HFFc6 (cell line): ENCODE measurements around the gene NPIPB2. TPM values are rescaled to one million over a fixed set of nuclear protein-coding genes. Genes with fewer than 3 reads are reported as not detected.

ENCODE experiments used
- DNase-seq: peaks from one replicate; pipeline ENCODE4 v3.0.0-alpha.2; 2018
- H3K27ac Mint-ChIP-seq: 2 replicates; pipeline ENCODE4 v1.8.0; 2020; ENCODE audit warnings: mild to moderate bottlenecking, mixed read lengths
- H3K27me3 Mint-ChIP-seq: 2 replicates; pipeline ENCODE4 v1.8.0; 2021; ENCODE audit warnings: mild to moderate bottlenecking, moderate library complexity, mixed read lengths; ENCODE audit not compliant: insufficient read depth
- H3K36me3 Mint-ChIP-seq: 2 replicates; pipeline ENCODE4 v1.8.0; 2021; ENCODE audit warnings: low read depth, mixed read lengths
- H3K4me1 Mint-ChIP-seq: 2 replicates; pipeline ENCODE4 v1.8.0; 2020; ENCODE audit warnings: low read depth, mixed read lengths
- H3K4me3 Mint-ChIP-seq: 2 replicates; pipeline ENCODE4 v1.8.0; 2020; ENCODE audit warnings: mild to moderate bottlenecking, moderate library complexity, mixed read lengths
- H3K9me3 Mint-ChIP-seq: 2 replicates; pipeline ENCODE4 v1.8.0; 2020; ENCODE audit warnings: mild to moderate bottlenecking, mixed read lengths
- total RNA-seq, 6 experiments: library from RNA; stranded (reverse); fragmentation: NEBNext Ultra II Directional; extraction: Animal tissue kit (Norgen Biotek cat#: 25700); gene quantifications; 2 replicates in 1 of 6; 3 replicates in 5 of 6; pipeline ENCODE4 v1.2.3, GENCODE V29; 2021
- TF ChIP-seq, protein P1 (sequence below): fragments of 200-600 bp; sonication (generic); IDR thresholded peaks from 2 replicates; pipeline ENCODE4 v1.5.0; 2021; ENCODE audit warnings: antibody characterized with exemption, mild to moderate bottlenecking

NPIPB2 gene
- total RNA-seq, 6 experiments from 2014 or later, result 4.4 to 6.8 (median 4.9) TPM

DNA sequence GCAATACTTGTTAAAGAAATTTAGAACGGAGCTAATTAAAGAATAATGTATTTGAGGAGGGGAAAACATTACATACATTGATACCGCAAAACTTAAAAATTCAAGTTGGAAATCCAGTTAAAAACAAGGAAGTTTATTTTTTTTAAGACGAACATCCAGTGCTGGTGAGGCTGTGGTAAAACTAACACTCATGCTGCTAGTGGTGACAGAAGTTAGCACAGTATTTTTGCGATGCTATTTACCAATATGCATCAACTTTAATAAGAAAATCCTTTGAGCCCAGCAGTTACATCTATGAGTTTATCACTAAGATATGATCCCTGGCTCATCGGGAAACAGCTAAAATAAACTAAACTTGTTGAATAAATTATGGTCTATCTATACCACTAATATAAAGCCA lies 57.8 kb downstream of the NPIPB2 start:
- H3K27ac Mint-ChIP-seq, result no peak overlapping the region

DNA sequence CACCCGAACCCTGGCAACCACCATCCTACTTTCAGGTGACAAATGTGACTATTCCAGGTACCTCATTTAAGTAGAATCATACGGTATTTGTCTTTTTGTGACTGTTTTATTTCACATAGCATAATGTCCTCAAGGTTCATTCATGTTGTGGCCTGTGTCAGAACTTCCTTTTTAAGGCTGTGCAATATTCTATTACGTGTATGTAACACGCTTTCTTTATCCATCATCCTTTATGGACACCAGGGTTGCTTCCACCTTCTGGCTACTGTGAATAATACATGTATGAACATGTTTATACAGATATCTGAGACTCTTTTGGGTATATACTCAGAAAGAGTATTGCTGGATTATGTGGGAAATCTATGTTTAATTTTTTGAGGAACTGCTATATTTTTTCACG lies 61.8 kb downstream of the NPIPB2 start:
- no peaks in the 10 kb centered on the region; the same call in 1 of the 2 replicates for H3K27me3 Mint-ChIP-seq
- peaks cover 7% of the 10 kb centered on the region for H3K4me1 Mint-ChIP-seq
- TF ChIP-seq, protein P1, sequence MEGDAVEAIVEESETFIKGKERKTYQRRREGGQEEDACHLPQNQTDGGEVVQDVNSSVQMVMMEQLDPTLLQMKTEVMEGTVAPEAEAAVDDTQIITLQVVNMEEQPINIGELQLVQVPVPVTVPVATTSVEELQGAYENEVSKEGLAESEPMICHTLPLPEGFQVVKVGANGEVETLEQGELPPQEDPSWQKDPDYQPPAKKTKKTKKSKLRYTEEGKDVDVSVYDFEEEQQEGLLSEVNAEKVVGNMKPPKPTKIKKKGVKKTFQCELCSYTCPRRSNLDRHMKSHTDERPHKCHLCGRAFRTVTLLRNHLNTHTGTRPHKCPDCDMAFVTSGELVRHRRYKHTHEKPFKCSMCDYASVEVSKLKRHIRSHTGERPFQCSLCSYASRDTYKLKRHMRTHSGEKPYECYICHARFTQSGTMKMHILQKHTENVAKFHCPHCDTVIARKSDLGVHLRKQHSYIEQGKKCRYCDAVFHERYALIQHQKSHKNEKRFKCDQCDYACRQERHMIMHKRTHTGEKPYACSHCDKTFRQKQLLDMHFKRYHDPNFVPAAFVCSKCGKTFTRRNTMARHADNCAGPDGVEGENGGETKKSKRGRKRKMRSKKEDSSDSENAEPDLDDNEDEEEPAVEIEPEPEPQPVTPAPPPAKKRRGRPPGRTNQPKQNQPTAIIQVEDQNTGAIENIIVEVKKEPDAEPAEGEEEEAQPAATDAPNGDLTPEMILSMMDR, result 0 out of 2 replicates have a peak, but pooled peaks have one; percentile 11
- no peak overlapping the region for H3K4me3 Mint-ChIP-seq
- no peaks in the 10 kb centered on the region for H3K9me3 Mint-ChIP-seq
- no peak for DNase-seq
- peaks cover 13% of the 10 kb centered on the region for H3K36me3 Mint-ChIP-seq
- no peak overlapping the region for H3K27ac Mint-ChIP-seq

More for the DNA sequence above, 57.8 kb downstream of the NPIPB2 start:
- DNase-seq, result no peak
- Mint-ChIP-seq H3K4me3 (no peak overlapping the region), H3K36me3 (peaks cover 25% of the 10 kb centered on the region), H3K9me3 (no peaks in the 10 kb centered on the region), H3K27me3 (no peaks in the 10 kb centered on the region; the same call in 1 of the 2 replicates), H3K4me1 (no peaks in the 10 kb centered on the region)
- TF ChIP-seq, protein P1, result no peak

DNA sequence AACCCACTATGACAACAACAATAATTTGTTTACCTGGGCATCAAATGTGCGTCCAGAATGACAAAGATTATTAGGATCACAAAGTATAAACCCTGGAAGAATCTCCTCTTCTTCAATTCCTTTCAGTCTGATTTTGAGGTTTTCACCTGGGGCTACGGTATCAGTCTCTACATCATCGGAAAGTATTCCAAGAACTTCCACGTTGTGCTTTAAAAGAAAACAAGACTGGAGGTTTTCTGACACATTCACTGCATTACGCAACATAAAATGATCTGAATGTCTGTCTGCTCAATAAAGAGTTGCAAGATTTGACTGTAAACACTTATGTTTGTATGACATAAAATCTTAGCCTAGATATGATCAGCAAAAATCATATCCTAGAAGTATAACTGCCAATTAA lies 64.5 kb downstream of the NPIPB2 start:
- H3K4me3 Mint-ChIP-seq, result no peak overlapping the region
- no peaks in the 10 kb centered on the region for H3K9me3 Mint-ChIP-seq
- DNase-seq, result no peak
- H3K36me3 Mint-ChIP-seq, result peaks cover 21% of the 10 kb centered on the region
- H3K4me1 Mint-ChIP-seq, result peaks cover 12% of the 10 kb centered on the region
- no peak overlapping the region for H3K27ac Mint-ChIP-seq
- TF ChIP-seq, protein P1, result no peak
- no peaks in the 10 kb centered on the region for H3K27me3 Mint-ChIP-seq

Other genes with a start within 250 kb of the NPIPB2 start
- 10 to 100 TPM; 38.8 to 49.0 (median 44.4) TPM for gene TXNDC11, start 199.2 kb downstream of the NPIPB2 start, total RNA-seq
- gene ZC3H7A, start 144.8 kb downstream of the NPIPB2 start, total RNA-seq, result 10 to 100 TPM; 56.5 to 73.0 (median 63.5) TPM
- gene RSL1D1, start 90.5 kb downstream of the NPIPB2 start, total RNA-seq, result 100 to 1,000 TPM; 151 to 193 (median 168) TPM
- 100 to 1,000 TPM; 187 to 221 (median 211) TPM for gene GSPT1, start 26.1 kb downstream of the NPIPB2 start, total RNA-seq
- under 1 TPM in 1 of 6 experiments, not detected in 5; 0.28 TPM for gene TNFRSF17, start 23.2 kb upstream of the NPIPB2 start, total RNA-seq
- gene SNX29, start 34.7 kb upstream of the NPIPB2 start, total RNA-seq, result 10 to 100 TPM; 21.7 to 29.4 (median 26.5) TPM